Measurements from ENCODE around the gene CDK18. TPM values are rescaled to one million over a fixed set of nuclear protein-coding genes. Genes with fewer than 3 reads are reported as not detected.

The CDK18 gene
- total and polyA plus RNA-seq, 10 of the 15 experiments (the other 5 are each of a cell fraction or from before 2014, with no cell fraction given): 0.13 to 4.4 (median 0.52) TPM; not detected in 2

- TF ChIP-seq NR2C2 (IDR thresholded peaks at IDR 0.05; ENCODE audit: borderline replicate concordance, control insufficient read depth, insufficient read length, low read depth): no peak
- no peak for TF ChIP-seq ESRRA (IDR thresholded peaks at IDR 0.05; ENCODE audit: low read length)
- TF ChIP-seq E2F4 (IDR thresholded peaks at IDR 0.05; ENCODE audit: low read depth, low read length): no peak
- TF ChIP-seq HDAC2 (IDR thresholded peaks at IDR 0.05): no peak
- no peak for TF ChIP-seq USF1 (IDR thresholded peaks at IDR 0.05; ENCODE audit: borderline replicate concordance, extremely low read length, insufficient read depth, low read depth, low read length)
- no peak for TF ChIP-seq ZBED1 (IDR thresholded peaks at IDR 0.05; ENCODE audit: borderline replicate concordance)
- TF ChIP-seq ZBTB11 (CRISPR knock-in tag; IDR thresholded peaks at IDR 0.05): no peak
- TF ChIP-seq ZNF207 (IDR thresholded peaks at IDR 0.05; ENCODE audit: borderline replicate concordance): no peak
- no peak for TF ChIP-seq IRF5 (IDR thresholded peaks at IDR 0.05; ENCODE audit: borderline replicate concordance)
These were observed 11.7 kb upstream of the CDK18 start (continued) for GRCh38 chr1:205492774-205493173.

Measured in GM12878 (cell line).